ENCODE data around the gene FLNA.
"Not testable (repeated sequence)": the region's sequence is repeated elsewhere in the genome, so short reads cannot be mapped to it uniquely, and the experiment has no call there.

FLNA gene

DNA sequence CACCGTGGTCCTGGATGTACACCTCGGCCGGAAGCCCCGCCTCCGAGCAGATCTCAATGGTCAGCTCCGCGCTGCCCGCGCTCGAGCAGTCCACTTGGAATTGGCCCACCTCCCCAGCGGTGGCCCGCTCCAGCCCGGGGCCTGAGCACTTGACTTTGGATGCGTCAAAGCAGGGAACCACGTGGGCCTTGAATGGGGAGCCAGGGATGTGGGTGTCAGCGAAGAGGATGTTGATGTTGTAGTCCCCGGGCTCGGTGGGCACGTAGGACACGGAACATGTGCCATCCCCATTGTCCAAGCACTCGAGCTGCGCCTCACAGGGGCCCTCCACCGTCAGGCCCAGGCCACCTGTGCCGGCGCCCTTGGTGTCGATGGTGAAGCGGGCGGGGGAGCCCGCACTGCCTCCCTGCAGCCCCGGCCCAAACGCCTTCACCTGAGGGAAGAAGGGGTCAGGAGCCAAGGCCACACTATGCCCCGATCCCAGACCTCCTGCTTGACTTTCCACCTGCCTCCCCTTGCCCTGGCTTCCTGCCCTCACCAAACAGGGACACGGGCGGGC, 14.2 kb downstream of the FLNA start:
- DNase-seq (ENCODE audit: low read depth) = no peak

DNA sequence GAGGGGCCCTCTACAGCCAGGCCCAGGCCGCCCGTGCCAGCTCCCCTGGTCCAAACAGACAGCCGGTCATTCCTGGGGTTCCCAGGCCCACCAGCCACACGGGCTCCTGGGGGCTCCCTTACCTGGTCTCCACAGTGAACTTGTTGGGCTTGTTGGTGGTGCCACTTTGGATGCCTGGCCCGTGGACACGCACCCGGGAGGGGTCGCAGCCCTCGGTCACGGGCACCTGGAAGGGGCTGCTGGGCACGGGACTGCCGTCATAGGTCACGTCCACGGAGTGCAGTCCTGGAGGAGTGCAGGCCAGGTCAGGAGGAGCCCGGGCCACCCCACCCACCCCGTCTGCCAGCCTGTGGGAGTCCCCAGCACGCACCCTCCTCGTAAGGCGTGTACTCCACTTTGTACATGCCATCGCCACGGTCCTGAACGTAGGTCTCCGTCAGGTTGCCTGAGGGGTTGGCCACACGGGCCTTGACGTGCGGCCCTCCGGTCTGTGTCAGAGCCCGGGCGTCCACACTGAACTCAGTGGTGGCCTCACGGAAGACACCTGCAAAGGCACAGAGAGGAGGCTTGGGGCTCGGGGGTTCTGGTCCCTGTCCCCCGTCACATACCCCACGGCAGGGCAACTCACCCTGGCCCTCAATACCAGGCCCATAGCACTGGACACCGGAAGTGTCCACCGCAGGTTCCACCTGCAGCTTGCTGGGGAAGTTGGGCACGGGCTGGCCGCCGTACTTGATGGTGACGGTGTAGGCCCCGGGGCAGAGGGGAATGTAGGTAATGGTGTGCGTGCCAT, 14.9 kb downstream of the FLNA start:
- no peak for DNase-seq (ENCODE audit: low read depth)

DNA sequence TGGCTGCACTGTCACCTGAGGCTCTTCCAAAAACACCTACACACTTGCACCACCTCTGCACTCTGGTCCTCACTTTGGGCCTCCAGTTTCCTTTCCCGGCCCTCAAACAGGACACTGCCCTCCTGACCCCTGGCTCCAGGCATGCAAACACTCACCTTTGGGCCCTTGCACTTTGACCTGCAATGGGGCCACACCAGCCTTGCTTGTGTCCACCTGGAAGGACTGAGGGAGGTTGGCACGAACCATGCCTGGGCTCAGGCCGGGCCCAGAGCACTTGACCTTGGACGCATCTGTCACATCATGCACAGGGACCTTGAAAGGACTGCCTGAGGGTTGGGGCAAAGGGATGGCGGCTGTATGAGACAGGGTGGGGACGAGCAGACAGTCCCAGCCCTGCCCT, 15.6 kb downstream of the FLNA start:
- no peak for DNase-seq (ENCODE audit: low read depth)

DNA sequence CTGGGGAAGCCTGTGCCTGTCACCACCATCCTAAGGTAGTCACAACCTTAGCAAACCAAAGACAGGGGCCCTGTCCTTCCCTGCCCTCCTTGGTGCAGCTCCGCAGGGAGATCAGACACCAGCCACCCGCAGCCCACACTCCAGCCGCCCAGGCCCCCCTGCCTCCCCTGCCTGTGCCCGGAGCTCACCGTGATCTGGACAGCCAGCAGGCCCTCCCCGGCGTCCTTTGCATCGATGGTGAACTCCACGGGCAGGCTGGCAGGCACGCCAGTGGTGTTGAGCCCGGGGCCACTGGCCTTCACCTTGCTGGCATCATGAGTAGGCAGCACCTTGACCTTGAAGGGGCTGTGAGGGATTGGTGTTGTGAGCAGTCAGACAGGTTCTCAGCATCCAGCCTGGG, 16.4 kb downstream of the FLNA start:
- no peak for DNase-seq (ENCODE audit: low read depth)

DNA sequence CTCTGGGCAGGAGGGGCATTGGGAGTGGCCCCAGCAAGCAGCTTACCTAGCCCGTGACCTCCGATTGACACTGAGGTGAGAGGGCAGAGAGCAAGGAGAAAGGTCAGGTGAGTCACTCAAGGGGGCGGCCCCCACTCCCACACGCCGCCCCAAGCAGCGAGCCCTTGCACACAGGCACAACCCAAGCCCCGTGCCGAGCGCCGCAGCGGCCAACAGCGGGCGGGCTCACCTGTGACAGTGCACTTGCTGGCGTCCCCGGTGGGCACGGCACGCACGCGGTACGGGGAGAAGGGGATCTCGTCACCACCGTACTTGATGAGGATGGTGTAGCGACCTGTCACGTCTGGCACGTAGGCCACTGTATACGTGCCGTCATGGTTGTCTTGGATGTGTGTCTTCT, 17.2 kb downstream of the FLNA start:
- DNase-seq (ENCODE audit: low read depth) = no peak

DNA sequence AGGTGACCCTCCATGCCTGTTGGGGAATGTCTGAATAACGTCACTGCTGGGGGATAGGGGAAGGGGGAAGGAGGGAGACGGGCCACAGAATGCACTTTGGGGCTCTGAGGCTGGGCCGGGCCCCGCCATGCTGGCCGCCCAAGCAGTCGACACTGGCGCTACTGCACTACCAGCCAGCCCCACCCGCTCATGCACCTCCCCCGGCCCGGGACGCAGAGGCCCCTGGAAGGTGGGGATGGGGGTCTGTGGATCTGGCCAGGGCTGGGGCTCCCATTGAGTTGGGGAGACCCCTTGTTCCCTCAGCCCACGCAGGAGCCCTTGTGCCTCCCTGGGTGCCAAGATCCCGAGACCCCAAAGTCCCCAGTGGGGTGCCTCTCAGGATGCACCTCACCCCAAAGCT, 17.8 kb downstream of the FLNA start:
- DNase-seq (ENCODE audit: low read depth) = no peak

DNA sequence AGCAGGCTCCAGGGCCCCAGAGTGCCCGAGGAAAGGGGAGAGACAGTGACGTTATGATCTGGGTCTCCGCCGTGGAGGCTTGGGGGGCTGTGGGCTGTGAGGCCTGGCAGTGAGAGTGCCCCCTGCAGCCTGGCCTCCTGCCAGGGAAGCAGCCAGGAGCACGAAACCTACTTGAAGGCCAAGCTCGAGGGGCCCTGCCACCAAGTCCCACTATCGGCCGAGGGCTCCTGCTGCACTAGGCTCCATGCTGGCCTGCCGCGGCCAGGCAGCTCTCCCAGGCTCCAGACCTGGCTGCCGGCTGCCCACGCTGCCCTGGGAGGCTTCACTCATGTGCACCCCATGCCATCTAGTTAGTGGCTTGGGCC, 18.7 kb downstream of the FLNA start:
- DNase-seq (ENCODE audit: low read depth) = no peak

DNA sequence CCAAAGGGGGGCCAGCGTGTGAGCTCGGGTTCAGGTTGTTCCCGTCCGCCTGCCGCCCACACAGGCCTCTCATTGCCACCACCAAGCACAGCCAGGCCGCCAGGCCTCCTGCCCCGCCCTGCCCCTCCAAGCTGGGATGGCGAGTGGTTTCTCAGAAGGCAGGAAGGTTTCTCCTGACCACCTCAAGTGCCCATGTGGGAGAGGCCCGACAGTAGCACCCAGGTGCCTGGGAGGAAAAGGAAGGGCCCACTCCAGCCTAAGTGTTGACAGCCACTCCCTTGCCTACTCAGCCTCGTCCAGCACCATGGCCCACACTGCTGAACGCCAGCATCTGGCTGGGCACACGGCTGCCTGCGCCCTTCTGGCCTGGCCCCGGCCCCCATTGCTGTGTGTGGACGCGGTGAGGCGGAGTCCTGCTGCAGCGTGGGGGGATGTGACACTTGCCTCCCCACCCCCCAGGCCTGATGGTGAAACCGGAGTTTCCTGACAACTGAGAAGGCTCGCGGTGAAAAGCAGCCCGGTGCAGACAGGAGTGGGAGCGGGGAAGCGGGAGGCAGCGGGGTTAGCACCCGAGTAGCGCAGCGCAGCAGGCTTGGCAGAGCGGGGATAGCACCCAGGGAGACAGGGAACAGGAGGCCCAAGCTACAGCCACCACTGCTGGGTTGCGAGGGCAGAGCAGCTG, 19.2 kb downstream of the FLNA start:
- no peak for DNase-seq (ENCODE audit: low read depth)

DNA sequence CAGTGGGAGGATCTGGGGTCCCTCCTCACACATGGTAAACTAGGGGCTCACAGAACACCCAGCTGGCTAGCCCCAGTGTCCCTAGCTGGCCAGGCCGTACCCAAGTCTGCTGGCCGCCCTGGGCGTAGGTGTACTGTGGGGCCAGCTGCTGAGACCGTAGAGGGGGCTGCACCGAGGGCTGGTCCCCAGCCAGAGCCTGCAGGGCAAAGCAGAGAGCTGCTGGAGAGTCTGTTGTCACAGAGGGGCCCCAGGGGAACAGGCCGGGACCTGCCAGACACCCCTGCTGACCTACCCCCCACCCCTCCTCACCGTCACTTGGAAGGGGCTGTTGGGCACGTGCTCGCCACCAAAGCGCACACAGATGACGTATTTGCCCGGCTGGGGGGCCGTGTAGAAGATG, 19.9 kb downstream of the FLNA start:
- DNase-seq (ENCODE audit: low read depth) = no peak

DNA sequence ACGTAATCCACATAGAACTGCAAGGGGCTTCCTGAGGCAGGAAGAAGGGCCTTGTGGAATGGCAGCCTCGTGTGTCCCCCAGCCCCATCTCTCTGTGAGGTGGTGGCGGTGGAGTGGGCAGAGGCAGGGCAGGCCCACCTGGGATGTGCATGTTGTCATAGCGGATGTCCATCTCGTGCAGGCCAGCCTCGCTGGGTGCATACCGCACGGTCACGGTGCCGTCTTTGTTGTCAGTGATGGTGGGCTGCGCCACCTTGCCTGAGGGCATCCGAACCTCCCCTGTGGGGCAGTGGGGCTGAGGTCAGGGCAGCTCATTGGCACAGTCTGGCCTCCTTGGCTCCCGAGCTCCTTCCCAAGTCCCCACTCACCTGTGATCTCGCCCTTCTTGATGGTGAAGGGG, 20.4 kb downstream of the FLNA start:
- no peak for DNase-seq (ENCODE audit: low read depth)

DNA sequence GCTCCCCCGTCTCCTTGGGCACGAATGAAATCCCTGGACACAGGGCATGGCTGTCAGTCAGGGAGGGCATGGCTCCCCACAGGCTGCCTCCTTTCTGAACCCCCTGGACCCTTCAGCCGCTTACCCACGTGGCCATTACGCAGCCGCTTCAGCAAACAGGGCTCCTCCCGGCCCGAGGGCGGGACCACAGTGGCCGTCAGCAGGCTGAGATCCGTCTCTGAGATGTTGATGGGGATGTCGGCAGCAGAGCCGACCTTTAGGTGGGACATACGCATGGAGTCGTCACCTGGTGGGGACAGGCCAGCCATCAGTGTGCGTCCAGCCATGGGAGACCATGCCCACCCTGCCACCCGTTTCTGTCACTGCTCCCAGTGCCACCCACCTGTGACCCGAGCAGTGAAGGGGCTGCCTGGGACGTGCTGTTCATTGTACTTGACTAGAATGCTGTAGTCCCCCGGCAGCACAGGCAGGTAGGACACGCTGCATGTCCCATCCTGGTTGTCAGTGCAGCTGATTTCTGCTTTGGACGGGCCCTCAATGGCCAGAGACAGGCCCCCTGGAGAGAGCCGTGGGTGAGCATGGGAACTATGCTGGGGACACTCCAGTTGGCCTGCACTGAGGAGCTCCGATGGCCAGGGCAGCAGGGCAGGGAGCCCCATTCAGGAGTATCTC, 21.1 kb downstream of the FLNA start:
- DNase-seq (ENCODE audit: low read depth) = no peak

DNA sequence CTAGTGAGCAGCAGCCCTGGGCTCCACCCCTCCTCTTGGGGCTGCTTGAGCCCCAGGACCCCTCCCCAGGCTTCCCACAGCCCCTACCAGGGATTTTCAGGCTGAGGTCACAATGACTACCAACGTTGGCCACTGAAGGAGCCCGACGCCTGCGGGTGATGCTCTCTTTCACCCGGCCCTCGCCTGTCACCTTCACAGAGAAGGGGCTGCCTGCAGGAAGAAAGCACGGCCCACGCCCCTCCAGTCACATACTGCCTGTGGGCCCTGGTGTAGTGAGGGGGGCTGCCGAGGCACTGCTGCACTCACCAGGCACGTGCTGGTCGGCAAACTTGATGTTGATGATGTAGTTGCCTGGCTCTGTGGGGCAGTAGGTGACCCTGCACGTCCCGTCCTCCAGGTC, 22.0 kb downstream of the FLNA start:
- no peak for DNase-seq (ENCODE audit: low read depth)

DNA sequence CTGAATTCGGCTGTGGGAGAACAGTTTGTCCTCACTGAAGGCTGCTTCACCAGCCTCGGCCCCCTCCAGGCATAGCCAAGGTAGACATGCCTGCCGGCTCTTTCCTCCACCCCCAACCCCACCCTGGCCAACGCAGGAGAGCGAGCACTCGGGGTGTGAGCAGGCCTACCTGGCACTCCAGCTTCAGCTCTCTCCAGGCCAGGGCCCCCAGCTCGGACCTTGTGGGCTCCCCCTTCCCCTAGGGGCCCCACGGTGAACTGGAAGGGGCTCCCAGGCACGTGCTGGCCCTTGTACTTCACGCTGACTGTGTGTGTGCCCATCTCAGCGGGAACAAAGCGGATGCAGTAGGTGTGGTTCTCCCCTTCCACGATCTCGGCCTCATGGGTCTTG, 22.4 kb downstream of the FLNA start:
- DNase-seq (ENCODE audit: low read depth) = no peak

DNA sequence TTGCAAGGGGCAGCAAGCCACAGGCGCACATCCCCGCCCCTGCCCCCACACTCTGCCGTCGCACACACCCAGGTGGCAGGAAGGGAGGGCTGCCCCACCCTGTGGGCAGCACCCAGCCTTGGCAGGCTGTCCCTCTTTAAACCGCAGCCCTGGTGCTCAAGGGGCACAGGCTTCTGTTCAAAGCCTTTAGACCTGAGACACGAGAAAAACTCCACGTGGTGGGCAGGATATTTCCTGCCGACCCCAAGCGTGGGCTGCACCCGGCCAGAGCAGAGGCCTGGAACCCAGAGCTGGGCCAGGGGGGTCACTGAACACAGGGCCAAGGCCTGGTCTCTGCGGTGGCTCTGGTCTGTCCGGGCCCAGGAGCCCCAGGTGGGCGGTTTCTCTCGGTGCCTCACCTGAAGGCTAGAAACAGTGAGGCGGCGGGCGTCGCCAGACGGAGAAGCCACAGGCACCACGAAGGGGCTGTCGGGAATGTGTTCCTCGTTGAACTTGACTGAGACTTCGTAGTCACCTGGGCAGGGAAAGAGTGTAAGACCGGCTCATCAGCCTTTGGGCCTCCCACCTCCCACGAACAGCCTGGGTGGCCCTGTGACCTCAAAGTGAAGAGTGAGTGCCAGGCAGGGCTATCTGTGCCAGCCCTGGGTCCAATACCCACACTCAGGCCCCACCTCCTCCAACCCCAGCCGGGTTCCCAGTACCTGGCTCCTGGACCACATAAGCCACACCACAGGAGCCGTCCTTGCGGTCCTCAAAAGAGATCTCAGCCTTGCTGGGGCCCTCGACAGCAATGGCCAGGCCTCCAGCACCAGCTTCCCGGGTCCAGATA, 23.0 kb downstream of the FLNA start:
- DNase-seq (ENCODE audit: low read depth) = no peak

DNA sequence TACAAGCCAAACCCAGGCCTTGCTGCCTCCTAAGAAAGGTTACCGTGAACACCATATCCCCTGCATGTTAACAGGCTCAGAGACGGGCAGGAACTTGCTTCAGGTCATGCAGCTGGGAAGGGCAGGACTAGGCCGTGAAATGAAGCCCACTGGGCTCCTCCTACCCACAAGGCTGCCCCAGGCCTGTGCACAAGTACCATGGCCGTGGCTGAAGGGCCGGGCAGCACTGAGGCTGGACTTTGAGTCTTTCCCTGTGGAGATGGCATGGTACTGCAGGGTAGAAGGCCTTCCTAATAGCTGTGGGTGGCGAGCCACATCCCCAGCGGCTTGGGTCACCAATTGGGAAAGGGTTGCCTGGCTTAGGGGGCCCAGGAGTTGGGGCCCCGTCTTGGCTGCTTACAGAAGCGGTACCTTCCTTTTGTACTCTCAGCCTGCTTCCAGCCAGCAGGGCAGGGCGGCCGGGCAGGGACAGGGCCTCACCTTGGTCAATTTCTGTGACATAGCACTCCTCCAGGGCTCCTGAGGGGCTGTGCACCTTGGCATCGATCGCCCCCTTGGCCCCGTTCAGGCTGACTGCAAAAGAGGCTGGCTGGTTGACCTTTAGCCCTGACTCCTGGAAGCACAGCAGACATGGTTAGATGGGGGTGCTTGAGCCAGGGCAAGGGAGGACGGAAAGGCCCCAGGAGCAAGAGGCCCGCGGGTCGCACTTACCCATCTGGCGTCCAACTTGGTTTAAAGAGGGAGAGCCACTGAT, 23.8 kb downstream of the FLNA start:
- no peak for DNase-seq (ENCODE audit: low read depth)

DNA sequence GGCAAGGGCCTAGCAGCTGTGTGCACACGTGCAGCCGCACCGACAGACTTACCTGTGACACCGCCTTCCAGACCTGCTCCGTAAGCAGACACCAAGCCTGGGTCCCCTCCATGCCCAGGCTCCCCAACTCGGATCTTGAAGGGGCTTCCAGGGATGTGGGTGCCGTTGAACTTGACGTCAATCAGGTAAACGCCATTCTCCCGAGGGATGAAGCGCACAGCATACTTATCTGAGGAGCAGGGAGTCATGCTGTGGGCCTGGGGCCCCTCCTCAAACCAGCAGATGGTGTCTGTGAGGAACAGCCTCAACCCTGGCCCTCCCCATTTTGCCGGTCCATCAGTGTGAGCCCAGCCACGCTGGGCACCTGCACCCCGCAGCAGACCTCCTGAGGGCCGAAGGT, 24.5 kb downstream of the FLNA start:
- no peak for DNase-seq (ENCODE audit: low read depth)

DNA sequence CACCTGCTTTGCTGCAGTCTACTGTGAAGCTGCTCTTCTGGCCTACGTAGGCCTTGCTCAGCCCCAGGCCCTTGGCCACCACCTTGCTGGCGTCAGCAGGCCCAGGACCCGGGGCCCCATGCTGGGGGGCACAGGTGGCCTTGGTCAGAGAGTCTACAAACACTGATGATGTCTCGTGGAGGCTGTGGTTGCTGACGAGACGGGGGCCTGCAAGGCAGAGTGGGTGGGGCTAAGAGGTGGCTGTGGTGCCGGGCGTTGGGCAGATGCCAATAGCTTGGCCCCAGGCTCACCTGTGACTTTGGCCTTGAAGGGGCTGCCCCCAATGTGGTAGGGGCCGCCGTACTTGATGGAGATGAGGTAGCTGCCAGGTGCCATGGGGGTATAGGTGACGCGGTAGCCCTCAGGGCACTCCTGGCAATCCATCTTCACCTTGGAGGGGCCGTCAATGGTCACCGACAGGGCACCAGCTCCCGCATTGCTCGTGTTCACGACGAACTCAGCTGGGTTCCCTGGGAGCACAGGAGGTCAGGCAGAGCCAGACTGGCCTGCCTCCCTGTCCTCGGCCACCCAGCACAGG, 25.0 kb downstream of the FLNA start:
- DNase-seq (ENCODE audit: low read depth) = no peak

DNA sequence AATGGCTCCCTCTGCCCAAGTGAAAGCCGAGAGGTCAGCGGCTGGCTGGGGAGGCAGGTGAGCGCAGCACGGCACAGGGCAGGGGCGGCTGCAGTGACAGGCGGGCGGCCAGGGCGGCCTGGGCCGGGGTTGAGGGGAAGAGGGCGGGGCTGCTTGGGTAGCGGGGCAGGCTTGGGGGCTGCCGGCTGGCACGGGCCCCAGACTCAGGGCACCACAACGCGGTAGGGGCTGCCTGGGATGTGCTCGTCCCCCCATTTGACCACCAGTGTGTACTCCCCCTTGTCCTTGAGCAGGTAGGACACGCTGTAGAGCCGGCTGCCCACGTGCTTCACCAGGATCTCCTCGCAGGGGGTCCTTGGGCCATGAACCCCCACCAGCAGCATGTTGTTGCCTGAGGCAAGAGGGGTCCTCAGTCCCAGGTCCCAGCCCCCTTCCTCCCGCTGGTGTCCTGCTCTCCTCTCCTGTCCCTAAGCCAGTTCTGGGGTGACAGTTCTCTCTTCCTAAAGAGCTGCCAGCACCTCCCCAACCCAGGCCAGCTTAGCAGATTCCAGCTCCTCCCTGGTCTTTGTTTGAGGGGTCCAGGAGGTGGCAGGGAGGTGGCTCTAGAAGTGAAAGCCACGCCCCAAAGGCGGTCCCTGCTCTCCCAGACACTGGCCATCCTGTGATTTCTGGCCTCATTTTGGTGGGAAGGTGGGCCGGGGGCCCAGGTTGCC, 25.6 kb downstream of the FLNA start:
- DNase-seq (ENCODE audit: low read depth) = no peak

DNA sequence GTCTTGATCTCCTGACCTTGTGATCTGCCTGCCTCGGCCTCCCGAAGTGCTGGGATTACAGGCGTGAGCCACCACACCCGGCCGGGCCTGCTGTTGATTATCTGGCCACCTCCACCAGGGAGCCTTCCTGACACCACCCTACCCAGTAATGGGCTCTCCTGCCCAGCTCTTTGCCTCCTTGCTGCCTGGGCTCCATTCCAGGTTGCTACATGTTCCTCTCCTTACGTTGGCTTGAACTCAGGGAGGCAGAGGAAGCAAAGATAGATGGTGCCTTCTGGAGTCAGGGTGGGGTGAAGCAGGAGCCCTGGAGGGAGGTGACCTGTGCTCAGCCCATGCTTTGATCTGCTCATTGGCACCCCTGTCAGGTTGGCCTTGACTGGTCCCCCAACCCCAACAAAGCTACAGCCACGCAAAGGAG, 26.3 kb downstream of the FLNA start:
- no peak for DNase-seq (ENCODE audit: low read depth)

DNA sequence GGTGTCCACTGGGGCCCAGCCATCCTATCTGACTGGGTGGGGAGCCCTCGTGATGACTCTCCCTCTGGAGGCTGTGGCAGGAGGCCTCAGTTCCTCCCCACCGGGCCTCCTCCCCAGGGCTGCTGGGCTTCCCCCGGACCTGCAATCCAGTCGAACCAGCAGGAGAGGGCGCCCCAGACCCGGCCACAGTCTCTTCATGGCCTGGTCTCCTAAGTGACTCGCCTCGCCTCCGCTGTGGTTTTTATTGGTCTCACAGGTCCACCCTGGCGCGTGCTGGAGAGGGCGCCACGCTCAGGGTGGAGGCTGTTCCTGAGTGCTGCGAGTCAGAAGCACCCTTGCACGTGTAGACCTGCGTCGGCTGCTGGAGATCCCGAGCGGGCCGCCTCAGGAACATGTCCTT, 30.8 kb downstream of the FLNA start:
- DNase-seq (ENCODE audit: low read depth) = not testable (repeated sequence)

Data from stimulated activated CD4-positive, alpha-beta T cell treated with anti-CD3 and anti-CD28 coated beads, Interleukin-2, amount 100 ng/mL, for 4 hours (primary cell).